Measurements from ENCODE around the gene PTK7.
"Not testable (repeated sequence)": the region's sequence is repeated elsewhere in the genome, so short reads cannot be mapped to it uniquely, and the experiment has no call there.

Gene PTK7

GRCh38 chr6:43088654-43089056 lies 12.5 kb downstream of the PTK7 start:
- no peak for DNase-seq

DNA sequence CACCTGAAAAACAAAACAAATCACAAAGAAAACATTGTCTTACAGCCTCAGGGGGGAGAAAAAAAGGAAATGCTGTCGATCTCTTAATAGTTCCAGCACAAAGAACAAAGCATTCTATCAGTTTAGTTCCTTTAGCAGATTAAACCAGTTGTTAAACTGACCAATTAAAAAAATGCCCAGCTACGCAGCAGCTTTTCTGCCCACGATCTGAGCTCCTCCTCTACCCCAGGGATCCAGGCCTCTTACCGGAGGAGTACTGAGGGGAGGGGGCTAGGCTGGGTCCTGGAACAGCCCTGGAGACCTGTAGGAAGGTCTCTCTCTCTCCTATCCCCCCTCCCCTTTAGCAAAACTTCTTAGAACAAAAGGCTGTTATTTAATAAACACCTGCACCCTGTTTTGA lies 13.4 kb downstream of the PTK7 start:
- no peak for DNase-seq

GRCh38 chr6:43089874-43090558 lies 13.9 kb downstream of the PTK7 start:
- no peak for DNase-seq

DNA sequence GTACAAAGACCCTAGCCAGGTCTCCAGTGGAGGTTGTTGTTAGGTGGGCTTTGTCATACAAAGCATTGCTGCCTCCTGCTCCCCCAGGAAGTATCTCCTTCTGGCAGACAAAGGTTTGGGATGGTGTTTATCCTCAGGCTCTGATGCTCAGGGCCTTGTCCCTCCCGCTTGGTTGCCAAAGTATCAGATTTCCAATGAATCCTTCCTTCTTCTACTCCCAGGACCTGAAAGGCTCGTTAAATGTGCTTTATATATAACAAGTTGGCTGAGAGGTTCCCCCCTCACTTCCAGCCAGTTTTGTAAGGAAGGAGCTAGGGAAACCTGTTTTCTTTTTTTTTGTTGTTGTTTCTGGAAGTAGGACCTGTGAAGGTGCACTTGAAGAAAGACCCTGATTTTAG lies 14.4 kb downstream of the PTK7 start:
- no peak for DNase-seq

DNA sequence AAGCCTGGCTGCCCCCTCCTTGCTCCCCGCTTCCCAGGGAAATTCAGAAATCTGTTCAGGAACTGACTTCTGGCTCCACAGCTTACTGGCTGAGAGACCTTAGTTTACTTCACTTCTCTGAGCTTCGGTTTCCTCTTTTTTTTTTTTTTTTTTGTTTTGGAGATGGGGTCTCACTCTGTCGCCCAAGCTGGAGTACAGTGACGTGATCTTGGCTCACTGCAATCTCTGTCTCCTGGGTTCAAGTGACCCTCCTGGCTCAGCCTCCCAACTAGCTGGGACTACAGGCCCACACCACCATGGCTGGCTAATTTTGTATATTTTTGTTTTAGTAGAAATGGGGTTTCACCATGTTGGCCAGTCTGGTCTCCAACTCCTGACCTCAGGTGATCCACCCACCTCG lies 14.9 kb downstream of the PTK7 start:
- DNase-seq = no peak

GRCh38 chr6:43091436-43091991 lies 15.4 kb downstream of the PTK7 start:
- DNase-seq = no peak

DNA sequence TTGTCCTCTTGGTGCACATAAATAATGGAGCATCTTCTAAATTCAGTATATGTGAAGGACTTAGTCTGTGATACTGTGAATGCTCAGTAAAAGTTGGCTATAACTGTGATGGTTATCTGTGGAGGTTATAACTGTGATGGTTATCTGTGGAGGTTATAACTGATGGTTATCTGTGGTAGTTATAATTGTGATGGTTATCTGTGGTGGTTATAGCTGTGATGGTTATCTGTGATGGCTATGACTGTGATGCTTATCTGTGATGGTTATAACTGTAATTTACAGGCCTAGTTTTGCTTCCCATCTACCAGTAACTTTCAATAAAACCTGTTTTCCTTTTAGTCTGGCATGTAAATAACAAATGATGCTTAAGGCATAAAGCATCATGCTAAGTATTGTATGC lies 16.5 kb downstream of the PTK7 start:
- no peak for DNase-seq

DNA sequence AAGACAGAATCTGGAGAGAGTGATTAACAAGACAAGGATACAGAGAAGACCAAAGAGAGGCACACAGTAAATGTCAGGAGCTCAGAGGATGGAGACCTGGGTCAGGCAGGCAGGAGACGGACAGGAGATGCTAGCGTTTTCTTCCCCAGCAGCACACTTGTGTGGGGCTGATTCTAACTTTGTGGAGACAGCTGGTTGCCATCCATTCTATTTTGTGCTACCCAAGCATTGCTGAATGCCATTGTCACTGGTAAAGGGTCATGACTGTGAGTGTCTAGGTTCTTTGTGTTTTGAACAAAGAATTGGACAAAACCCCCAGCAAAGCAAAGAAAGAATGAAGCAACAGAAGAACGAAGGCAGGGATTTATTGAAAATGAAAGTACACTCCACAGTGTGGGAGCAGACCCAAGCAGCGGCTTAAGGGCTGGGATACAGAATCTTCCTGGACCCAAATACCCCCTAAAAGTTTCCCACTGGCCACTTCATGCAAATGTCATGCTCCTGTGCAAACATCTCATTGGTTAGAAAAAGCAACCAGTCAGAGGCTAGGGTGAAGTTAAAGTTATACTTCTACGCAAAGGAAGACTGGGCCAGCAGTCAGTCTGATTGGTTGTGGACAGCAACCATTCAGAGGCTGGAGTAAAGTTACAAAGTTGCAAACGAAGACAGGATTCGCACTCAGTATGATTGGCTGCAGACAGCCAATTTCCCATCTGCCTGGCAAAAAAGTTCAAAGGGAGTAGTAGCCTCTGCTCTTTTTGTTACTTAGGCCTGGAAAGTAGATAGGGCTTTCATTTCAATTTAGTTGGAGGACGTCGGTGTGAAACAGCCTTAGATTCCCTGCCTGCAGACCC lies 17.5 kb downstream of the PTK7 start:
- no peak for DNase-seq

- DNase-seq = no peak
Measured at GRCh38 chr6:43095939-43096338, 19.8 kb downstream of the PTK7 start.

- no peak for DNase-seq
Measured at GRCh38 chr6:43096451-43097097, 20.5 kb downstream of the PTK7 start.

DNA sequence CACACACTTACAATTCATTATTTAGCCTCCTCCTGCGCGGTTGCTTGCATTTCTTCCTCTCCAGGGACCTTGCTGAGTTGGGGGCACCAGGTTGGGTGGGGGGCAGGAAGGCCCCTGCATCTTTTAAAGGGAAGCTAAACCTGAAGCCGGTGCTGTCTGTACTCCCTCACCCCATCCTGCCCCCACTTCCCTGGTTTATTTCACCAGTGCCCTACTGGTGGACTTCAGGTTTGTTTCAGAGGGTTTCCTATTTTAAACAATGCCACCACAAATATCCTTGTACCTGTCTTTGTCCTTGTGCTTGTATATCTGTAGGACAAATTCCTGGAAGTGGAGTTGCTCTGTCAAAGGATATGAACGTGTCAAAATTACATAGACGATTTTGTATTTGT lies 21.0 kb downstream of the PTK7 start:
- DNase-seq = no peak

DNA sequence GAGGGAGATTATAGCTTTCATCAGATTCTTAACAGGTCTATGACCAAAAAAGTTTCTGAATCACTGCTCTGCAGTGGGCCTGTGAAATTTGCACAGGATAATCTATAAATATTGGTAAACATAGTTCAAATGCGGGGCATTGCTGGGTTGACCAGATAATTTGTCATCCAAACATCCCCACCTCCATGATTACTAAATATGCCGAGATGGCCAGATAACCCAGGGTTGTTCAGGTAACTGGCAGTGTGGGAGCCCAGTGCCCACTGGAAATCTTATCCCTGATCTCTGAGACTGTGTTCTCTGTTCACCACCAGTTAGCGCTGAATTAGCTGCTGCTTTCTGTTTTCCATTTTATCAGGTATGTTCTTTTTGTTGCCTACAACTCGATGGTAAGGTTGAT lies 21.4 kb downstream of the PTK7 start:
- DNase-seq = no peak

- DNase-seq = no peak
Measured at GRCh38 chr6:43101497-43101896, 25.4 kb downstream of the PTK7 start.

GRCh38 chr6:43103253-43103876 lies 27.3 kb downstream of the PTK7 start:
- DNase-seq = no peak

- DNase-seq = no peak
Measured at GRCh38 chr6:43105538-43106222, 29.6 kb downstream of the PTK7 start.

GRCh38 chr6:43107344-43108062 lies 31.4 kb downstream of the PTK7 start:
- DNase-seq = no peak

DNA sequence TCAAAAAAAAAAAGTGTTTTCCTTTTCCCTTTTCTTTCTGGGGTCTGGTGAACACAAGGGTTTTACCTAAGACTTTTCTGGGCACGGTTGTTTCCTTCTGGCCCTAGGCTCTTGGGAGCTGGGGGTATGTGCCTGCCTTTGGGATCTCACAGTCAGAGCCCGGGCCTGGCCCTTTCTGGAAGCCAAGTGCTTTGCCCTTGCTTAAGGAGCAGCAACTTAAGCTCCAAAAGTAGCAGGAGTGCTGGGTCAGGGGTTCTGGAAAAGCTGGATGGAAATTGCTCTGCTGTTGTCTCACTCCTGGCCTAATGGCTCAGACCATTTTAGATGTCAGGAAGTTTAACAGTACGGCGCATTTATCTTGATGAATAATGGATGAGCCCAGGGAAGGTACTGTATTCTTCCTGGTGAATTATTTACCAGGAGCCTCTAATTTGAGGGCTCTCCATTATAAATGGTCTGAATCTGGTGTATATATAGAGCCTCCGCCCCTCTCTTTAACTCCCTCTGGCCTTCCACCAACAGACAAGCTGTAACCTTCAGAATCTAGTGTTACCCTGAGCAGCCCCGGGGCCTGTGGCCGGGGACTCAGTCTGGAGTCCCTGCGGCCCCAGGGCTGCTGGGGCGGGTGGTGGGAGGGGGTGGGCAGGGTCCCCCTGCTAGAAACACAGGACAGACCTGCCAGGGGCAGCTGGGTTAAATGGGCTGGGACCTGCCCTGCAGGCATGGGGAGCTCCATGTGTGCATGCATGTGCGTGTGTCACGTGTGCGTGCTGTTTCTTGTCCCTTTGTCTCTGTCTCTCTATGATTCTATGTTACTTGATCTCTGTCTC lies 37.5 kb downstream of the PTK7 start:
- no peak for DNase-seq

- no peak for DNase-seq
Measured at GRCh38 chr6:43115365-43115764, 39.3 kb downstream of the PTK7 start.

DNA sequence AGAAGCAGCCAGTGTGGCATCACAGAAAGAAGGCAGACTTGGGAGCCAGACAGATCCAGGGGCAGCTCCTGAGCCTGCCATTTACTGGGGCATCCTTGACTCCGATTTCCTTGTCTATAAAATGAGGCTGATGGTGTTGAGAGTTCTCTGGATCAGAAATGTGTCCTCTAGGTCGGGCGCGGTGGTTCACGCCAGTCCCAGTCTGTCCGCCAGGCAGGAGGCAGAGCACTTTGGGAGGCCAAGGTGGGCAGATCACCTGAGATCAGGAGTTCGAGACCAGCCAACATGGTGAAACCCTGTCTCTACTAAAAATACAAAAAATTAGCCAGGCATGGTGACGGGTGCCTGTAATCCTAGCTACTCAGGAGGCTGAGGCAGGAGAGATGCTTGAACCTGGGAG lies 41.4 kb downstream of the PTK7 start:
- DNase-seq = not testable (repeated sequence)

GRCh38 chr6:43119482-43119881 lies 43.4 kb downstream of the PTK7 start:
- DNase-seq = no peak
